Activated CD8-positive, alpha-beta memory T cell treated with anti-CD3 and anti-CD28 coated beads, Interleukin-2, amount 50 U/mL, for 24 hours (primary cell): ENCODE data around the gene VPS33B.
"Not testable (repeated sequence)": the region's sequence is repeated elsewhere in the genome, so short reads cannot be mapped to it uniquely, and the experiment has no call there.

ENCODE experiments used
- DNase-seq: peaks from one replicate; pipeline ENCODE4 v3.0.0-alpha.2; 2020; ENCODE audit errors: extremely low read depth

The VPS33B gene

DNA sequence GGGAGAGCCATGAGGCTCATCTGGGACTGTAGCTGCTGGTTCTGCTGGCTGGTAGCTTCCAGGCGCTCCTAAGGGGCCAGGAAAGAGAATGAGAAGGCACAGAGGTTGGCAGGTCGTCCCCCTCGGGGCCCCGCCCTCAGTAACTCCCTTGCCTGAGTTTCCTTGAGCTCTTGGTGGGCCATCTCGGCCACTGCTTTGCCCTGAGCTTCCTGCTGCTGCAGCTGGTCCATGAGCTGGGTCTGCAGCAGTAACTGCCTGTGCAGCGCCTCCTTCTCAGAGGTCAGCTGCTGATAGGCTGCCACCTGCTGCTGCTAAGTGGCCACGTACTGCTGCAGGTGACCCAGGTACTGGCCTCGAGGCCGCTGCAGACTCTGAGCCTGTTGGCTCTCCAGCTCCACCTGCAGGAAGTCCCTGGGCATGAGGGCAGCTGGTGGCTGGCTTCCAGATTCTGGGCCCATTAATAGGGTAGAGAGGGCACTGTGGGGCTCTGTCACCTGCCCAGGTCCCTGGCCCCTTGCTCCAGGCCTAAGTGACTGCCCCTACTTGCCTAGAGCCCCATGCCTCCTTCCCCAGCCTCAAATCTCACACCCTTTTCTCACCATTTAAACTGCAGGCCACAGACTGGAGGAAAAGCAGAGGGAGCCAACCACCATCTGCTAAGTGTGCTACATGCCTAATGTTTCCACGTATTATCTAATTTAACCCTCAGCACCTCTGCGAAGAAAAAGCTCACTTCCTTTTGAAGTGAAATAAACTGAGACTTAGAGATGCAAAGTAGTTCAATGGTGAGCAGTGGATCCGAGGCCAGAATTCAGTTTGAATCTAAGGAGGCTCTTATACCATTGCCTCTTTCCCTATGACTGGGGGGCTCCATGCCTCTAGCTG is 10.8 kb upstream of the VPS33B start:
- DNase-seq, result no peak

DNA sequence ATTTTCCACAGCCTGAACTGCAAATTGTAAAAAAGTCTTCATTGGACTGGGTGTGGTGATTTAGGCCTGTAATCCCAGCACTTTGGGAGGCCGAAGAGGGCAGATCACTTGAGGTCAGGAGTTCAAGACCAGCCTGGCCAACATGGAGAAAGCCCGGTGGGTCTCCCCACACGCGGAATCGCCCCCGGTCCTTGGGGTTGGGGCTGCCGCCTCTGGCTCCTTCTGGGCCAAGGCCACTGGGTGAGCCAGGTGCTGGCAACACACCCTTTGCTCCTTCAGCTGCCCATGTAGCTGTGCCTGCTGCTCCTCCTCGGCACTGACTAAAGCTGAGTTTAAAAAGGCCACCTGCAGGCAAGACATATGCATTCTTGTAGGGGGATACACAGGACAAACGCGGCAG is 9.4 kb upstream of the VPS33B start:
- DNase-seq, result no peak

DNA sequence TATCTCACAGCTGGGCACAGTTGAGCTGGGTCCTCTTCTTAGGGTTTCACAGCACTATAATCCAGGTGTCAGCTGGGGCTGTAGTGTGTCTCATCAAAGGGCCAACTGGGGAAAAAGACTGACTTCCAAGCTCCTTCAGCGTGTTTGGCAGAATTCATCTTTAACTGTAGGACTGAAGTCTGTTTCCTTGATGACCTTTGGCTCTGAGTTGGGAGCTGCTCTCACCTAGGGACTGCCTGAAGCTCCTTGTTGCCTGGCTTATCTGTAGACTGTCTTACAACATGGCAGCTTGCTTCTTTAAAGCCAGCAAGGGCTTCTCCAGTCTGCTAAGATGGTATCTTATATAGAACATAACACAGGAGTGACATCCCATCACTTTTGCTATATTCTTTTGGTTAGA is 5.3 kb upstream of the VPS33B start:
- DNase-seq, result no peak

DNA sequence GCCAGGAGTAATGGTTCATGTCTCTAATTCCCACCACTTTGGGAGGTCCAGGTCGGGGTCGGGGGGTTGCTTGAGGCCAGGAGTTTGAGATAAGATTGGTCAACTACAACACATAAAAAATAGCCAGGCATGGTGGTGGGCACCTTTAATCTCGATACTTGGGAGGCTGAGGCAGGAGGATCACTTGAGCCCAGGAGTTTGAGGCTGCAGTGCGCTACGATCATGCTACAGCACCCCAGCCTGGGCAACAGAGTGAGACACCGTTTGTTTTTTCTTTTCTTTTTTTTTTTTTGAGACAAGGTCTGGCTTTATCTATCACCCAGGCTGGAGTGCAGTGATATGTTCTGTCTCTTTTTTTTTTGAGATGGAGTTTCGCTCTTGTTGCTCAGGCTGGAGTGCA is 1.3 kb upstream of the VPS33B start:
- DNase-seq, result no peak

DNA sequence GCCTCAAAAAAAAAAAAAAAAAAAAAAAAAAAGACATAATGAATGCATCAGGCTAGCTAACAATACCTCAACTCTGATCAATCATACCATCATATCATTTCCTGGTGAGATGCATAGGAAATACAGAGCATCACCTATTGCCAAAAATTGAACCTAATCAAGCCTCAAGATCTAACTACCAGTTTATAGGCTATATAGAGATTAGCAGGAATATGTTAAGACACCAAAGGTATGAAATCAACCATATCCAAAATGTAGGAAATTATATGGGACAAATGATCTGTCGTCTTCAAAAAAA is 387 bp upstream of the VPS33B start:
- DNase-seq, result no peak

DNA sequence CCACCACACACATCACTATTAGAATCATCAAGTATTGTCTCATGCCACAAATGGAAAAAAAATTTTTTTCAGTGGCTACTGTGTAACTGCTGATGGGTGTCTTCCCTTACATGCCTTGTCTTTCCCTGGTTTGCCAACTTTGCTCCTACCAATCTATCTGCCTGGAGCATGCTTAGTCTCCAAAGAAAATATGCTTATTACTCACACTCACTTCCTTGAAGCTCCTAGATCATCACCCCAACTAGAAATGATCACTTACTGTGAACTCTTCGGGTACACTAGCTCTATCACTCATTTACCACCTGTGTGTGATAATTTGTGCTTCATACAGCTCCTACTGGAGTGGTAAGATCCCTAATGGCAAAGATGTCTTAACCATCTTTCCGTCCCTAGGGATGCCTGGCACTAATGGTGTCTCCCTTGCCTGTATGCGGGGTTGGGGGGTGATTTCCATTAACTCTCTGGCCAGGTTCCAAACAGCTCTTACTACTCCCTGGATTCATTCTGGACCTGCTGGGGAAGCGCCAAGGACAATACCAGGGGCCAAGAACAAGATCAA is 799 bp downstream of the VPS33B start:
- no peak for DNase-seq

DNA sequence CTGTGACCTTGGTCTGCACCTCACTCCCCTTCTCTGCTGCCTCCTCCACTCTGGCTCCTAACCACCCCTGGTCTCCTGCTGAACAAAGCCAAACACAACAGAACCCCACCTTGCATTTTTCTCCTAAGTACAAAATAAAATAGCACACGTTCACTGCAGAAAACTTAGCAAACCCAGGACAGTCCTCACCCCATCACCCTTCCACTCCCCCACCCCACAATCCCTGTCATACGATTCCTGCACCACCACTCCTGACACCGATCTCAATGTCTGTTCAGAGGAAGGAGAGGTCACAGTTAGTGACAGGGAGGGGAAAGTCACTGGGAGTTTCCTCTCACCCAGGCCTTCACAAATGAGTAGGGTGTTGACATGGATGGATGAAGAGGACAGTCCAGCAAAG is 4.2 kb downstream of the VPS33B start:
- DNase-seq, result no peak

DNA sequence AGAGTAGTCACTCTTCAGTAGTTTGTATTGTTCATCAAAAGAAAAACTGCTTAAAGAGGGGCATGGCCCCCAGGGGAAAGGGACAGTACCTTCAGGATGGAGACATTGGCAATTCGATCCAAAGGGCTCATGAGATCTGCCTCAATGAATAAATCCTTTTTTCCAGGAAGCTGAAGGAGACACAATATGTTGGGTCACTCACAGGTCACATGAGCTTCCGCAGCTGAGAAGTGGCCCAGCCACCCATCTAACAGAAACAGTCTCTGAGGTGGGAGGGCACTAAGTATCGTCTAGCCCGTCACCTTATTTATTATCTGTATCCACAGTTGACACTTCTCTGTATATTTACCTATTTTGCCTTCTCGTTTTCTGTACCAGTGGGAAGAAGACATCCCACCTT is 4.7 kb downstream of the VPS33B start:
- no peak for DNase-seq

DNA sequence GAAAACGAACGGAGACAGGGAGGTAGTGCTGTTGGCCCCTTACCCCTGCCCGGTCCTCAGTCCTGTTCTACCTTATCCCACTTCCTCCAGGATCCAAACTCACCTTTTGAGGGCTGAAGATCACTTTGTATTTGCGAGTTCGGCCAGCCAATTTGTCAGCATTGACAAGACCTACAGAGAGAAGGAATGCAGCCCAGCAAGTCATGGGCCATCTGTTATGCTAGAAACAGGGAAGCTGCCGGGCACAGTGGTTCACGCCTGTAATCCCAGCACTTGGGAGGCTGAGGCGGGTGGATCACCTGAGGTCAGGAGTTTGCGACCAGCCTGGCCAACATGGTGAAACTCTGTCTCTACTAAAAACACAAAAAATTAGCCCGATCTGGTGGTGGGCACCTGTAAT is 8.7 kb downstream of the VPS33B start:
- DNase-seq, result not testable (repeated sequence)

DNA sequence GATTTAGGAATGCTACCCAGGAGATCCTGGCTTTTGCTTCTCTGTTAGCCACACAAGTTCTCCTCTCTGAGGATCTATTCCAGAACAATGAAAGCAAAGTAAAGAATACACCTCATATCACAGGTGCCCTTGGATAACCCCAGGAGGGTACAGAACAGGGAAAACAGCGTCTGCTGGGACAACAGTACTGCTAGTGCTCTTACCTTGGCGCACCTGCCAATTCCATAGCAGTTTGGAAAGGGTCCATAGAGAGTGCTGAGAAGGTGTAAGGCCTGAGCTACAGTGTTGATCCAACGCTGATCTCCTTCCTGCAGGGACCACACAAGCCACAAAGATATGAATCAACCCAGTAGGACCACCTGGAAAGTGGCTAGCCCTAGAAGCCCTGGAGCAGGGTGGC is 15.1 kb downstream of the VPS33B start:
- no peak for DNase-seq

DNA sequence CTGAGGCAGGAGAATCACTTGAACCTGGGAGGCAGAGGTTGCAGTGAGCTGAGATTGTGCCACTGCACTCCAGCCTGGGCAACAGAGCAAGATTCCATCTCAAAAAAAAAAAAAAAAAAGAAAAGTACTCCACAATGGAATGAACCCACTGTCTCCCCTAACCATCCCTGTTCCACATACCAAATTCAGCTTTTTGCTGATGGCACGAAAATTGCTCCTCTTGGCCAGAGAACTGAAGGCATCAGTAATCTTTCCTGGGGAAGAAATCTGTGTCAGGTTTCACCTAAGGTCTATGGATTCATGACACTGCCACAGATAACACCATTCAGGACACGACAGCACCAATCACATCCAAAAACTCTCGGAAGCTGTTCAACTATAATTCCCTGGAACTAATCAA is 21.2 kb downstream of the VPS33B start:
- DNase-seq, result no peak

DNA sequence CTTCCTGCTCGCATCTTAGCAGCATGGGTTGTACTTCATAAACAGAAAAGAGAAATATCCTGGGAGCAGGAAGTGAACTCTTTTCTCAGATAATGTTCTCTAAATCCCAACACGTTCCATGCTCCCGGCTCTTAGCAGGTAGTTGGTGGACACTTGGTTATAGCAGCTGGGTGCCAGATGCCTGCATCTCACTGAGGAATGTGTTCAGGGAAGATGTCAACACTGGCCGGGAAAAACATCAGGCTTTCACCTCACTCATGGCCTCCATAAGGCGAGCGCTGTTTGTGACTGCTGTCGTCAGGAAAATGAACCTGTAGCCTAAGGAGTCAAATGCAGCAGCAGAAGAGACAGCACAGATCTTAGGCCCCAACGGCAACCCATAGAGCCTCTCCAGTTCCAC is 23.7 kb downstream of the VPS33B start:
- no peak for DNase-seq

DNA sequence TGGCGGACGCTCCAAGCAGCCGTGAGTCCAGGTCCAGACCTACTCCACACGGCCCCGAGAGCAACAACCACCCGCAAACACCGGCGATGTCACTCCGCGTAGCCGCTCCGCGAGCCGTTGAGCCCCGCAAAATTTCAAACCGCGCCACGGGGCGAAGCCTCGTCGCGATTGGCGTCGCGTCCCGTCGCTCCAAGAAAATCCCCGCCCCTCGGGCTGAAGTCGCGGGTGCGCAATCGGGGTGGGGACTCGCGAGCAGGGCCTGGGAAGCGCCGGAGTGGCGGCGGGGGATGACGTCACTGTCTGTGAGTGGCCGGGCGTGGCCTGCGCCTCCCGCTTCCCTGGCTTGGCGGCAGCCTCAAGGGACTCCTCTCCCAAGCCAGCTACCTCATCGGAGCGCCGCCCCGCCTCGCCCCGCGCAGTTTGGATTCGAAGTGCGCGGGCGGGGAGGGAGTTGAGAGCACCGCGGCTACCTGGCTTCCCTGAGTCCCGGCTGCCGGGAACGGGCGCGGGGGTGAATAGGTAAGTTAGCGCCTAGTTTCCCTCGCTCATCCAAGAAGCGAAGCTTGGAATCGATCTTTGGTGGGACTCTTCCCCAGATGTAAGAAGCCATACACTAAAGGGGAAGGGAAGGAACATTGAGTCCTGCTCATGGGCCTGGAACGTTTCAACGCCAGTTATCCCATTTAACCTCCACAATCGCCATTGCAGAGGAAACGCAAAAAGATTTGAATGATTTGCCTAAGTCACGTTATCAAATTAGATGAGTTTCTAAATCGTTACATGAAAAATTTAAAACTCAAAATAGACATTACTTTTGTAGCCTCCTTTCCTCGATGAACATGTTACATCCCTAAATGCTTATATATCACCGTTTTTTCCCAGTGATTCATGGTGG is 27.7 kb downstream of the VPS33B start, which contains the start of gene PRC1:
Gene PRC1 (minus strand): TSS at position 119 of the 895 bp plus-strand sequence. CDS start 118 bp downstream, at position 1.
- peak; percentile 93 for DNase-seq

DNA sequence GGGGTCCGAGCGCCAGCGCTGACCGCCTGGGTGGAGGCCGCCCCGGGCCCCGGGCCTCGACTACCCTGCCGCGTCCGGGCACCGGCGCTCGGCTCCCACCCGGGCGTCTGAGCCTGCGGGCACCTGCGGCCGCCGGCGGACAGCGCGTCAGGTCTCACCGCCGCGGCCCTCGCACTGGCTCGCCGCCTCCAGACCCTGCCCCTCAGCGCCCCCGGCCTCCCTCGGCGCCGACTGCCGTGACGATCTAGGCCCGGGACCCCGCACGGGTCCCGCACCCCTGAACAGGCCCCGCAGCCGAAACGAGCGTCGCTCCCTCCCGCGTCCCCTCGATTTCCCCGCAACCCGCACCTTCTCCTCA is 28.4 kb downstream of the VPS33B start:
- DNase-seq, result no peak

DNA sequence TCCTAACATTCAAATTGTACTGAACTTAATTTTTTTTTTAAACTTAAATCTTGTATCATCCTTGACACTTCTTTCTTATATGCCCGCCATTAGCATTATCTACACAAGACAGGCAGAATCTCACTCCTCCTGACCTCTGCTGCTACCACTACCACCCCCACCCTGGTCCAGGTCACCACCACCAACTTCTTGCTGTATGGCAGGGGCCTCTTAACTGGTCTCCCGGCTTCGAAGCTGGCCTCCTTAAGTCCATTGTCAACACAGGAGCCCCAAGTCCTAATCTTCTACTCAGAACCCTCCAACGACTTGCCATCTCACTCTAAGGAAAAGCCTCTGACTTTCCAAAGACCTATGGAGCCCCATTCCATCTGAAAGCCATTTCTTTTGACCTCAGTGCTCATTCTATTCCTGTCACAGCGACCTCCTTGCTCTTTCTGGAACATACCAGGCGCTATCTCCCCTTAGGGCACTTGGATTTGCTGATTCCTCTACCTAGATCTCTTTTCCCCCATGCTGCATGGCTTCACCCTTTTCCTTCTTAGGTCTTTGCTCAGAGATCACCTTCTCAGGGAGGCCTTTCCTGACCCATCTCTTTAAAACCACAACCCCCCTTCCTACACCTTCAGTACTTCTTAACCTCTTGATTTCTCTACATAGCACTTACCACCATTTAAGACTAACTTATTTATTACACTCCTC is 30.7 kb downstream of the VPS33B start:
- no peak for DNase-seq

DNA sequence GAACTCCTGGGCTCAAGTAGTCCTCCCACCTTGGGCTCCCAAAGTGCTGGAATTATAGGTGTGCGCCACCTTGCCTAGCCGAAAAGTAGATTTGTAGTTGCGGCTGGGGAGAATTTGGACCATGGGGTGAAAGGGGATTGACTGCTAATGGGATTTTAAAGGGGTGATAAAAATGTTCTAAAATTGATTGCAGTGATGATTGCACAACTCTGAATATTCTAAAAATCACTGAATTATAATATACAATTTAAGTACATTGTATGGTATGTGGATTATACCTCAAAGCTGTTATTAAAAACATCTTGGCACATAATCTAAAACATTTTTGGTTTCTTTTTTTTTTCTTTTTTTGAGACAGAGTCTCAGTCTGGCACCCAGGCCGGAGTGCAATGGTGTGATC is 31.9 kb downstream of the VPS33B start:
- DNase-seq, result no peak

DNA sequence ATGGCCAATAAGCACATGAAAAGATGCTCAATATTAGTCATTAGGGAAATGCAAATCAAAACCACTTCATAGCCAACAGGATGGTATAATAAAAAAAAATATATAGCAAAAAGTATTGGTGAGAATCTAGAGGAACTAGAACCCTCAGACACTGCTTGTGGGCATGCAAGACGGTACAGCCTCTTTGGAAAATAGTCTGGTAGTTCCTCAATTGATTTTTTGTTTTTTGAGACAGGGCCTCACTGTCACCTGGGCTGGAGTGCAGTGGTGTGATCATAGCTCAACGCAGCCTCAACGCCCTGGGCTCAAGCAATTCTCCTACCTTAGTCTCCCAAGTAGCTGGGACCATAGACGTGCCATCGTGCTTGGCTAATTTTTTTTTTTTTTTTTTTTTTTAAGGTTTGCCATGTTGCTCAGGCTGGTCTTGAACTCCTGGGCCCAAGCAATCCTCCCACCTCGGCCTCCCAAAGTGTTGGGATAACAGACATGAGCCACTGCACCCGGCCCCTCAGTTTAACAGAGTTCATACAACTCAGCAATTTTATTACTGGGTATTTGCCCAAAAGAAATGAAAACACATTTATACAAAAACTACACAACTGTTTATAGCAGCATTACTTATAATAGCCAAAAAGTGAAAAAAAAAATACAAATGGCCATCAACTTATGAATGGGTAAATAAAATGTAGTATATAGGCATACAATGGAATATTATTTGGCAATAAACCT is 33.2 kb downstream of the VPS33B start:
- DNase-seq, result no peak

DNA sequence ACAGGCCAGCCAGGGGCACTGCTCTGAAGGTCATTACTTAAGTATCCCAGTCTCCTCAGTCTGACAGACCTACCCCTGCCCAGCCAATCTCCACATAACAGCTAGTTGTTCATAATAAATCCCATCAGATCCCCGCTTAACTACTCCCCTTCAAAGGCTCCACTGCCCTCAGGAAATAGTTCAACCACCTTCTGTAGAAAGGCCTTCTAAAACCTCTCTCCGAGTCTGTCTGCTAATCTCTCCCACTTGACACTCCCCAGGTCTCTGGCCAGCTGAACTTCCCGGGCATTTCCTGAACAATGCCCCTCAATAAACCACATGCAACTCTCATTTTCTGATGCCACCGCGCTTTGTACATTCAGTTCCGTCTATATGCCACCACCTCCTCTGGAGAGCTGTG is 34.1 kb downstream of the VPS33B start:
- no peak for DNase-seq

DNA sequence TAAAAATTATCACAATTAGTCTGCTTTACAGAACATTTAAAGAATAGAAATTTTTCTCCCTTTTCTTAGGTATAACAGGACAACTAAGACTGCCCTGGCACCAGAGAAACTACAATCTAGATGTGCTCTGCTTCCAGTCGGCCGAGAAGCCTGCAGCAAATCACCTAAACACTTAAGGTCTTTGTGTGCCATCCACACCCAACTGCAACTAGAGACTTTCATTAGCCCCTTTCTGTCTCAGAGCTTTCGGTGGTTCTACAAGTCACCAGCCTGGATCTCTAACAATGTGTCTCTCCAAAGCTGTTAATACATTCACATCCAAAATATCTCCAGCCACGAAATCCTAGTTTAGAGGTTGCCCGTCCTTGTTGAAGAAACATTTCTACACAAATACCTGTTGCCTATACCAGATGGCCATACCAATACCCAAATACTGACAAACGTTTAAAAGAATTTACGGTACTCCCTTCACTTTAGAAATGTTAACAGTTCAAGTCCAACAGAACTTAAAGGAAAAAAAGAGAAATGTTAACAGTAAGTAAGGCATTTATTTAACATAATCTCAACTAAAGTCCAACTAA is 34.7 kb downstream of the VPS33B start:
- no peak for DNase-seq

DNA sequence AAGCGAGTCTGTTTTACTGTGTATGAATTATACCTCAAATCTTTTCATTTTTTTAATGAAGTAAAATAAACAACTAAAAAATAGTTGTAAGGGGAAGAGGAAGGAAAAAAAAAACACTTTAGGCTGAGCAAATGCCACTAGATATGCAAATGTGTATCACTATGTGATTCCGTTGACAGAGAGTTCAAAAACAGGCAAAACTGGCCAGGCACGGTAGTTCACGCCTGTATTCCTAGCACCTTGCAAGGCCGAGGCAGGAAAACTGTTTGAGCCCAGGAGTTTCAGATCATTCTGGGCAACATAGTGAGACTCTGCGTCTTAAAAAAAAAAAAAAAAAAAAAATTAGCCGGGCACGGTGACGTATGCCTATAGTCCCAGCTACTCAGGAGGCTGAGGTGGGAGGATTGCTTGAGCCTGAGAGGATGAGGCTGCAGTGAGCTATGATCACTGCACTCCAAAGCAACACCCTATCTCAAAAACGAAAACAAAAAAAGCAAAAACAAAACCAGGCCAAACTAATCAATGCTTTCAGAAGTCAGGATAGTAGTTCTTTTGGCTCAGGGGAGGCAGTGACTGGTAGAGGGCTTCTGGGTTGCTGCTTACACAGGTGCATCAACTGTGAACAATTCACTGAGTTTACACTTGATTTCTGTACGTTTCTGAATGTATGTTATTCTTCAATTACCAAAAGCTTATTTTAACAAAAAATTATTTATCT is 35.4 kb downstream of the VPS33B start:
- DNase-seq, result no peak
